K562 (cell line): ENCODE data around the gene TMEM222. TPM values are rescaled to one million over a fixed set of nuclear protein-coding genes. Genes with fewer than 3 reads are reported as not detected.

Source experiments
- EHMT2 ChIP-seq: fragments of 450-650 bp; IDR thresholded peaks from 2 replicates; pipeline ENCODE4 v1.6.1; 2018; ENCODE audit warnings: antibody characterized with exemption
- MNT ChIP-seq, 2 experiments: fragments of 450-650 bp; conservative IDR thresholded peaks; 2 replicates each; pipeline ENCODE4 v1.6.1; 2017; ENCODE audit warnings: mild to moderate bottlenecking in 2 of 2, moderate library complexity in 2 of 2
- MTF1 ChIP-seq: fragments of 250-450 bp; sonication (Bioruptor Pico); IDR thresholded peaks from 2 replicates; pipeline ENCODE4 v1.9.0; 2021; ENCODE audit warnings: moderate library complexity, mild to moderate bottlenecking, inconsistent platforms, borderline replicate concordance
- NFXL1 ChIP-seq: fragments of 450-650 bp; formaldehyde crosslinking; IDR thresholded peaks from 2 replicates; pipeline ENCODE4 v1.4.0; 2021; ENCODE audit warnings: mild to moderate bottlenecking
- PHF8 ChIP-seq: fragments of 200-600 bp; sonication (generic); IDR thresholded peaks from 2 replicates; pipeline ENCODE4 v1.6.1; 2012; ENCODE audit warnings: mixed run types, mild to moderate bottlenecking, inconsistent platforms, low read length, moderate library complexity, borderline replicate concordance
- RNF2 ChIP-seq: sonication (generic); IDR thresholded peaks from 2 replicates; pipeline ENCODE4 v1.6.1; 2016
- polyA plus RNA-seq, 8 experiments: library from polyadenylated mRNA; depleted of rRNA in 4 of 8; stranded (reverse) in 5 of 8; unstranded in 3 of 8; fragments of >200 nt; fragmentation: Nextera tagmentation in 2 of 8; fragmentation: Illumina TruSeq in 1 of 8; extraction: Ambion mirVana in 2 of 8; extraction: Trizol in 1 of 8; gene quantifications; 2 replicates each; pipeline versions ENCODE4 v1.2.1 to v1.2.3, GENCODE V29; 2011 to 2014; ENCODE audit warnings: inconsistent platforms in 1 of 8, missing spikeins in 1 of 8
- total RNA-seq, 7 experiments: library from RNA; depleted of rRNA in 6 of 7; stranded (reverse); fragments of >200 nt in 6 of 7; fragmentation: Illumina TruSeq in 2 of 7; extraction: Trizol in 2 of 7; gene quantifications; 2 replicates each; pipeline versions ENCODE4 v1.2.1 to v1.2.3, GENCODE V29; 2011 to 2021; ENCODE audit warnings: low replicate concordance in 1 of 7
- TF ChIP-seq, protein P1 (sequence below): sonication (generic); formaldehyde crosslinking; IDR thresholded peaks from 2 replicates; pipeline ENCODE4 v1.8.1; 2022; ENCODE audit warnings: missing genetic modification reagents
- TF ChIP-seq, protein P2 (sequence below): sonication (generic); formaldehyde crosslinking; IDR thresholded peaks from 2 replicates; pipeline ENCODE4 v1.8.0; 2023; ENCODE audit warnings: missing genetic modification reagents, mild to moderate bottlenecking, borderline replicate concordance

The TMEM222 gene
- total and polyA plus RNA-seq, 9 of the 15 experiments (the other 6 are each of a cell fraction or from before 2014, with no cell fraction given): 6.9 to 48.0 (median 32.8) TPM

DNA sequence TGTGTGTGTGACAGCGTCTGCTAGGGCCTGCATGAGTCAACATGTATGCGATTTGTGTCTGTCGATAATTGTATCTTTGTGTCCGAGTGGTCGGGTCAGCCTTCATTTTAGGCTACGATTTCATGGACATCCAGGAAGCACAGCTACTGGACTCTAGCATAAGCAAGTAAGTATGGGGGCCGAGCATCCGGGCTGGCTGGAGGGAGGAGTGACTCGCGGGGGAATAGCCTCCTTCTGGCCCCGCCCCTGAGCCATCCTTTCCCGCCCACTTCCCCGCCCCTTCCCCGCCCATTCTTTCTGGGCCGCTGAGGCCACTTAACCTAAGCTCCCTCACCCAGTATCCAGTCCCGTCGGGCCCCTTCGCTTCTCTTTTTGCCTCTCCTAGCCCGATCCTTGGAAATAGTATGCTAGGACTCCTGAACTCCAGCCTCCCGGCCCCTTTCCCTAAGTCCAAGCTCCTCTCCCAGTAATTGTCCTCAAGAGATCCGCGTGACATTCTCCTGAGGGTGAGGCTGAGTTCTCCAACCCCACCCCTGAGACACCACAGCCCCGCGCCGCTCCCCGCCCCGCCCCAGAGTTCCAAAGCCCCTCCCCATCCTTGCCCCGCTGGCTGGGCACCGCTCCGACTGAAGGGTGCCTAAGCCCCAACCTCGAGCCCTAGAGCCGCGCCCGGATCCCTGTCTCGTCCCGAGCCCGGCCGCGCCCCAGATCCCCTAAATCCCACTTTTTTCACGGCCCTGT is 43.6 kb downstream of the TMEM222 start (continued):
- peak in 1 of 2 experiments; percentile 56; a peak in 2 of 4 replicates for TF ChIP-seq MNT (conservative IDR thresholded peaks at IDR 0.05)
- no peak for TF ChIP-seq MTF1 (CRISPR knock-in tag)
- TF ChIP-seq NFXL1 (CRISPR knock-in tag): no peak
- TF ChIP-seq, protein P1, sequence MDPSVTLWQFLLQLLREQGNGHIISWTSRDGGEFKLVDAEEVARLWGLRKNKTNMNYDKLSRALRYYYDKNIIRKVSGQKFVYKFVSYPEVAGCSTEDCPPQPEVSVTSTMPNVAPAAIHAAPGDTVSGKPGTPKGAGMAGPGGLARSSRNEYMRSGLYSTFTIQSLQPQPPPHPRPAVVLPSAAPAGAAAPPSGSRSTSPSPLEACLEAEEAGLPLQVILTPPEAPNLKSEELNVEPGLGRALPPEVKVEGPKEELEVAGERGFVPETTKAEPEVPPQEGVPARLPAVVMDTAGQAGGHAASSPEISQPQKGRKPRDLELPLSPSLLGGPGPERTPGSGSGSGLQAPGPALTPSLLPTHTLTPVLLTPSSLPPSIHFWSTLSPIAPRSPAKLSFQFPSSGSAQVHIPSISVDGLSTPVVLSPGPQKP: no peak
- no peak for TF ChIP-seq EHMT2
- TF ChIP-seq RNF2: no peak
- TF ChIP-seq, protein P2, sequence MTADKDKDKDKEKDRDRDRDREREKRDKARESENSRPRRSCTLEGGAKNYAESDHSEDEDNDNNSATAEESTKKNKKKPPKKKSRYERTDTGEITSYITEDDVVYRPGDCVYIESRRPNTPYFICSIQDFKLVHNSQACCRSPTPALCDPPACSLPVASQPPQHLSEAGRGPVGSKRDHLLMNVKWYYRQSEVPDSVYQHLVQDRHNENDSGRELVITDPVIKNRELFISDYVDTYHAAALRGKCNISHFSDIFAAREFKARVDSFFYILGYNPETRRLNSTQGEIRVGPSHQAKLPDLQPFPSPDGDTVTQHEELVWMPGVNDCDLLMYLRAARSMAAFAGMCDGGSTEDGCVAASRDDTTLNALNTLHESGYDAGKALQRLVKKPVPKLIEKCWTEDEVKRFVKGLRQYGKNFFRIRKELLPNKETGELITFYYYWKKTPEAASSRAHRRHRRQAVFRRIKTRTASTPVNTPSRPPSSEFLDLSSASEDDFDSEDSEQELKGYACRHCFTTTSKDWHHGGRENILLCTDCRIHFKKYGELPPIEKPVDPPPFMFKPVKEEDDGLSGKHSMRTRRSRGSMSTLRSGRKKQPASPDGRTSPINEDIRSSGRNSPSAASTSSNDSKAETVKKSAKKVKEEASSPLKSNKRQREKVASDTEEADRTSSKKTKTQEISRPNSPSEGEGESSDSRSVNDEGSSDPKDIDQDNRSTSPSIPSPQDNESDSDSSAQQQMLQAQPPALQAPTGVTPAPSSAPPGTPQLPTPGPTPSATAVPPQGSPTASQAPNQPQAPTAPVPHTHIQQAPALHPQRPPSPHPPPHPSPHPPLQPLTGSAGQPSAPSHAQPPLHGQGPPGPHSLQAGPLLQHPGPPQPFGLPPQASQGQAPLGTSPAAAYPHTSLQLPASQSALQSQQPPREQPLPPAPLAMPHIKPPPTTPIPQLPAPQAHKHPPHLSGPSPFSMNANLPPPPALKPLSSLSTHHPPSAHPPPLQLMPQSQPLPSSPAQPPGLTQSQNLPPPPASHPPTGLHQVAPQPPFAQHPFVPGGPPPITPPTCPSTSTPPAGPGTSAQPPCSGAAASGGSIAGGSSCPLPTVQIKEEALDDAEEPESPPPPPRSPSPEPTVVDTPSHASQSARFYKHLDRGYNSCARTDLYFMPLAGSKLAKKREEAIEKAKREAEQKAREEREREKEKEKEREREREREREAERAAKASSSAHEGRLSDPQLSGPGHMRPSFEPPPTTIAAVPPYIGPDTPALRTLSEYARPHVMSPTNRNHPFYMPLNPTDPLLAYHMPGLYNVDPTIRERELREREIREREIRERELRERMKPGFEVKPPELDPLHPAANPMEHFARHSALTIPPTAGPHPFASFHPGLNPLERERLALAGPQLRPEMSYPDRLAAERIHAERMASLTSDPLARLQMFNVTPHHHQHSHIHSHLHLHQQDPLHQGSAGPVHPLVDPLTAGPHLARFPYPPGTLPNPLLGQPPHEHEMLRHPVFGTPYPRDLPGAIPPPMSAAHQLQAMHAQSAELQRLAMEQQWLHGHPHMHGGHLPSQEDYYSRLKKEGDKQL (CRISPR knock-in tag): no peak
- TF ChIP-seq PHF8: no peak
